Left renal cortex interstitium (tissue), 4 donors: Measurements from ENCODE around the gene PMS1. TPM values are rescaled to one million over a fixed set of nuclear protein-coding genes. Genes with fewer than 3 reads are reported as not detected.
"Not testable (repeated sequence)": the region's sequence is repeated elsewhere in the genome, so short reads cannot be mapped to it uniquely, and the experiment has no call there.

ENCODE experiments used
- DNase-seq, 4 donors: peaks; one replicate each; pipeline ENCODE4 v3.0.0-alpha.2; 2013; ENCODE audit warnings: low read depth in 4 of 4, low spot score in 2 of 4, missing footprints in 1 of 4
- polyA plus RNA-seq, 4 donors: library from polyadenylated mRNA; unstranded; fragments of 120-200 nt; gene quantifications; one replicate each; pipeline ENCODE4 v1.2.1, GENCODE V29; 2013; ENCODE audit not compliant: insufficient read length in 4 of 4

Gene PMS1
- polyA plus RNA-seq, 4 donors: 30.8 to 50.8 (median 39.6) TPM

GRCh38 chr2:189803431-189803830 is 19.2 kb downstream of the PMS1 start:
- DNase-seq: no peak

GRCh38 chr2:189818249-189819038 is 34.2 kb downstream of the PMS1 start:
- DNase-seq: no peak

DNA sequence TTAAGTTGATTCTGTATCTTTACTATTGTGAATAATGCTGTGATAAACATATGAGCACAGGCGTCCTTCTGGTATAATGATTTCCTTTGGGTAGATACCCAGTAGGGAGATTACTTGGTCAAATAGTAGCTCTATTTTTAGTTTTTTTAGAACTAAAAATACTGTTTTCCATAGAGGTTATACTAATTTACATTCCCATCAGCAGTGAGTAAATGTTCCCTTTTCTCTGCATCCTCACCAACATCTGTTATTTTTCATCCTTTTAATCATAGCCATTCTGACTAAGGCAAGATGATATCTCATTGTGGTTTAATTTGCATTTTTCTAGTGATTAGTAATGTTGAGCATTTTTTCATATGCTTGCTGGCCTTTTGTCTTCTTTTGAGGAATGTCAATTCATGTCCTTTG is 35.1 kb downstream of the PMS1 start:
- DNase-seq: no peak

DNA sequence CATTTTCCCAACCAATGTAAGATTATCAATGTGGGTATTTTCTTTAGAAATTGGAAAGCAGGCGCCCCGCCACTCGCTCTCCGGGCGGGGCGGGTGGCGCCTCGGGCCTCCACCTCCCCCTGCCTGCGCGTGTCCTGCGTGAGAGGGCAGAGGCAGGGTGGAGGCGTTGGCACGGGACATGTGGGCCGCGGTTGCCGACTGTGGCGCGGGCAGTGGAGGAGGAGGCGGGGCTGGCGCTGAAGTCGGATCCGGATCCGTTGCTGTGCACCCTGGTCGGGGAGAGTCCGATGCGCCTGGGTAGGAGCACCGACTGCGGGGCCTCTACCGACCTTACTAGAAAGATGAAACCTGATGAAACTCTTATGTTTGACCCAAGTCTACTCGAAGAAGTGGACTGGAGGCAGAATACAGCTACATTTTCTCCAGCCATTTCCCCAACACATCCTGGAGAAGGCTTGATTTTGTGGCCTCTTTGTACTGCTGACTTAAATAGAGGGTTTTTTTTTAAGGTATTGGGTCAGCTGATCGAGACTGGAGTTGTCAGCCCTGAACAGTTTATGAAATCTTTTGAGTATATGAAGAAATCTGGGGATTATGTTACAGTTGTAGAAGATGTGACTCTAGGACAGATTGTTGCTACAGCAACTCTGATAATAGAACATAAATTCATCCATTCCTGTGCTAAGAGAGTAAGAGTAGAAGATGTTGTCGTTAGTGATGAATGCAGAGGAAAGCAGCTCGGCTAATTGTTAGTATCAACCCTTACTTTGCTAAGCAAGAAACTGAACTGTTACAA is 37.9 kb downstream of the PMS1 start:
- no peak for DNase-seq

GRCh38 chr2:189824694-189825396 is 40.6 kb downstream of the PMS1 start:
- no peak for DNase-seq

- no peak for DNase-seq
Observed at GRCh38 chr2:189826039-189826438, 41.8 kb downstream of the PMS1 start.

- no peak for DNase-seq
Observed at GRCh38 chr2:189829102-189829833, 45.0 kb downstream of the PMS1 start.

GRCh38 chr2:189830510-189830909 is 46.3 kb downstream of the PMS1 start:
- no peak for DNase-seq

DNA sequence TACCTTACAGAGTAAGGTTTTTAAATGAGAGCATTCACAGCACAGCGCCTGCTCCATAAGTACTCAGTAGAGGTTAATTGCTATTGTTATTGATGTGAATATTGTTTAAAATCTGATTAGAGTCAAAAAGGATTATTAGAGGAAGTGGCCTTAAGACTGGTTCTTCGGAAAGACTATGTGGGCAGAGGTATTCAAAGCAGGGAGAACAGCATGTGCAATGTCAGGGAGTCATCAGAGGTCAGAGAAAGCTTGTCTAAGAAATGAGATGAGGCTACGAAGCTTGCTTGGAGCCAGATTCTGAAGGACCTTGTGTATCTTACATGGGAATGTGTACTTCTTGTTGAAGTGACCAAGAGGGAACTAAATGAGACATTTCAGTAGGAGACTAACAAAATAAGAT is 49.8 kb downstream of the PMS1 start:
- no peak for DNase-seq

DNA sequence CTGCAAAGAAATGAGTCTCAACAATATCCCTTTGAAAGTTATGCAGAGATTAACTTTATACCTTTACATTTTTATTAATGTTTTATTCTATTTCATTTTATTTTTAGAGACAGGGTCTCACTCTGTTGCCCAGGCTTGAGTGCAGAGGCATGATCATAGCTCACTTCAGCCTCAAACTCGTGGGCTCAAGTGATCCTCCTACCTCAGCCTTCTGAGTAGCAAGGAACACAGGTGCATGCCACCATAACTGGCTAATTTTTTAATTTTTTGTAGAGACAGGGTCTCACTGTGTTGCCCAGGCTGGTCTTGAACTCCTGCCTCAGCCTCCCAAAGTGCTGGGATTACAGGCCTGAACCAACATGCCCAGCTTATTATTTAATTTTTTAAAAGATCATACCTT is 50.4 kb downstream of the PMS1 start:
- DNase-seq: not testable (repeated sequence)

- DNase-seq: no peak
Observed at GRCh38 chr2:189835855-189836558, 51.8 kb downstream of the PMS1 start.

GRCh38 chr2:189836644-189837043 is 52.4 kb downstream of the PMS1 start:
- peak in 3 of 4 donors; percentile 38 to 52 (median 47) for DNase-seq

DNA sequence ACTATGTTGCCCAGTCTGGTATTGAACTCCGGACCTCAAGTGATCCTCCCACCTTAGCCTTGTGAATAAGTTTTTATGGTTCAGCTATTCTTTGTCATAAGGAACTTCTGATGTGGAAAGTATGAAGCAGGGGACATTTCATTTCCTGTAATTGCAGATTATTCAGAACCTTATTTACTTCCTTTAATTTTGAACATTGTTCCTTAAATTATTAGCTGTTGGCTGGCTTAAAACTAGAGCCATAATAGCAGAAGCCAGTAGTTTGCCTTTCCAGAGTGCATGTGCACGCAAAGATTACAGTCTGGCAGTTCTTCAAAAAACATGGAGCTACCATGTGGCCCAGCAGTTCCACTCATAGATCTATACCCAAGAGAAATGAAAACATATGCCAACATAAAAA is 53.1 kb downstream of the PMS1 start:
- DNase-seq: no peak

- no peak for DNase-seq
Observed at GRCh38 chr2:189841019-189841418, 56.8 kb downstream of the PMS1 start.

GRCh38 chr2:189848276-189848675 is 64.0 kb downstream of the PMS1 start:
- DNase-seq: no peak

GRCh38 chr2:189849550-189849949 is 65.3 kb downstream of the PMS1 start:
- DNase-seq: no peak

GRCh38 chr2:189851174-189851826 is 67.0 kb downstream of the PMS1 start:
- DNase-seq: no peak

DNA sequence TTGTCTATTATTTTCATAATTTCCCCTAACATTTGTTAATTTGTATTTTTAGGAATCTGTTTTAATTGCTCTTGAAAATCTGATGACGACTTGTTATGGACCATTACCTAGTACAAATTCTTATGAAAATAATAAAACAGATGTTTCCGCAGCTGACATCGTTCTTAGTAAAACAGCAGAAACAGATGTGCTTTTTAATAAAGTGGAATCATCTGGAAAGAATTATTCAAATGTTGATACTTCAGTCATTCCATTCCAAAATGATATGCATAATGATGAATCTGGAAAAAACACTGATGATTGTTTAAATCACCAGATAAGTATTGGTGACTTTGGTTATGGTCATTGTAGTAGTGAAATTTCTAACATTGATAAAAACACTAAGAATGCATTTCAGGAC is 69.9 kb downstream of the PMS1 start:
- DNase-seq: no peak

GRCh38 chr2:189854940-189855339 is 70.7 kb downstream of the PMS1 start:
- no peak for DNase-seq
